ENCODE measurements around the gene EML5.

DNA sequence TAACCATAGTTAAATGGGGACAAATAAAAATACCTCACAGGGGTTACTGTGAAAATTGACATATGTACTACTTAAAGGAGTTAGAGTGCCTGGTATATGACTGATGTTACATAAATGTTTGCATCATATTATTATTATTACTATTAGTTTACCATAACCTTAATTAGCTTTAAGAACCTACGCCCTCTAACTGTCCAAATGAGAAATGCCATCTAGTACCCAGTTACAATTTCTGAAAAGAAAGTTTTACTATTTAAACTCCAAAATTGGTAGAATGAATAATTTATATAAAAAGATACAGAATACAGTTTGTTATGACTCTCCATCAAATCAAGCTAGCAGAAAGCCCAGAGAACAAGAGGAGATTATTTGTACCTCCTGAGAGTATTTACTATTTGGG is 42.3 kb downstream of the EML5 start:
- TF ChIP-seq POLR2A (IDR thresholded peaks at IDR 0.05; ENCODE audit: low read length) (no peak), GATA1 (IDR thresholded peaks at IDR 0.05; ENCODE audit: low read depth, low read length) (no peak)
